Measurements from ENCODE around the gene ZNF761.
"Not testable (repeated sequence)": the region's sequence is repeated elsewhere in the genome, so short reads cannot be mapped to it uniquely, and the experiment has no call there.

ZNF761 gene

DNA sequence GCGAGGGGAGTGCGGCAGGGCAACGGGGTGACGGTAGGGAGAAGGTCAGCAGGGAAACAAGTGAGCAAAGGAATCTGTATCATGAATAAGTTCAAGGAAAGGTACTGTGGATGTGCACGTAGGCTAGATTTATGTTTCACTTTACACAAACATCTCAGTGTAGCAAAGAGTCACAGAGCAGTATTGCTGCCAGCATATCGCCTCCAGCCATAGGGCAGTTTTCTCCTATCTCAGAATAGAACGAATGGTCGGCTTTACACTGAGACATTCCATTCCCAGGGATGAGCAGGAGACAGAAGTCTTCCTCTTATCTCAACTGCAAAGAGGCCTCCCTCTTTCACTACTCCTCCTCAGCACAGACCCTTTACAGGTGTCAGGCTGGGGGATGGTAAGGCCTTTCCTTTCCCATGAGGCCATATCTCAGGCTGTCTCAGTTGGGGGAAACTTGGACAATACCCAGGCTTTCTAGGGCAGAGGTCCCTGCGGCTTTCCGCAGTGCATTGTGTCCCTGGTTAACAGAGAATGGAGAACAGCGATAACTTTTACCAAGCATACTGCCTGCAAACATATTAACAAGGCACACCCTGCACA lies 28.4 kb downstream of the ZNF761 start:
- DNase-seq, result not testable (repeated sequence)

DNA sequence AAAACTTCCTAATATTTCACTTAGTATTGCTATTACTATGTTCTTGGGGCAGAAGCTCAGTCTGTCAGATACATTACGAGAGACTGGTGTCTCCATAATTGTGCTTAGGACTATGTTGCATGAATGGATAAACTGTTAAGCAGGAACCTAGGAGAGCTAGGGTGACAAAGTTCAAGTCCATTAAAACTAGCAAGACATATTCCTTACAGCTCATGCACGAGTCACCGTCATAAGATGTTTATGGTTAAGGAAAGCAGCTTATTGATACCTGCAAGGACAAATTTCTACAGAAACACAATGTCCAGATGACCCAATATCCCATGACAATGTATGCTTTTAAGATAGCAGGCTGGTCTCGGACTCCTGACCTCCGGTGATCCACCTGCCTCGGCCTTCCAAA lies 30.1 kb downstream of the ZNF761 start:
- no peak for DNase-seq

DNA sequence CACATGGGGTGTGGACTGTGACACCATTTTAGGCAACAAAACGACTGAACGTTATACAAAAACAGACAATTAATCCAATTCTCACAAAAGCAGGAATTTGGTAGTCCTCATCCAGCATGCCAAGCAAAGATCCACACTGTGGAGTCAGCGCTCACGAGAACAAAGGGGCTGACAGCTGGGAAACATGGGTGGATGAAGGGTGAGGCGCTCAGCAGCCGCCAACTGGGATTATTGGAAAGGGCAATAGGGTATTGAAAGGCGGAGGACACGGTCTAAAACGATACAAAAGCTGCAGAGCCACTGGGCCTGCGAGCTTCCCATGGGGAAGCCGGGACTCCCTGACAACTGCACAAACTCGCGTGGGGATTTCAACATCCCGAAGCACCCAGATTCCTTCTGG lies 31.1 kb downstream of the ZNF761 start:
- no peak for DNase-seq

DNA sequence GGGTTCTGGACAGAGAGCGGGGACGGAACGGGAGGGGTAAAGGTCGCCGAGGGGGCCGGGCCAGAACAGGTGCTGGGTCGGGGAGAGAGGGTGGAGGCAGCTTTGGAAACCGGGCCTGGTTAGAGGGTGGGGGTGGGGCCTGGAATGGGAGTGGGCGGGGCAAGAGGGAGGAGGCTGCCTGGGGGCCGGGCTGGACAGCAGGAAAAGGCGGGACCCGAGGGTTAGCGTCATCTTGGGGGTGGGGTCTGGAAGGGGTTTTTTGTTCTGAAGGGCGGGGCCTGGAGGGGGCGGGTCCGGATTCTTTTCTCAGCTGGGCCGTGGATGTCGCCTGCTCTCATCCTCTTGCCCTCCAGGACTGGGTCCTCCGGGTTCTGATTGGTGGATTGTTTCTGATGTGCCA lies 31.5 kb downstream of the ZNF761 start:
- DNase-seq, result no peak

DNA sequence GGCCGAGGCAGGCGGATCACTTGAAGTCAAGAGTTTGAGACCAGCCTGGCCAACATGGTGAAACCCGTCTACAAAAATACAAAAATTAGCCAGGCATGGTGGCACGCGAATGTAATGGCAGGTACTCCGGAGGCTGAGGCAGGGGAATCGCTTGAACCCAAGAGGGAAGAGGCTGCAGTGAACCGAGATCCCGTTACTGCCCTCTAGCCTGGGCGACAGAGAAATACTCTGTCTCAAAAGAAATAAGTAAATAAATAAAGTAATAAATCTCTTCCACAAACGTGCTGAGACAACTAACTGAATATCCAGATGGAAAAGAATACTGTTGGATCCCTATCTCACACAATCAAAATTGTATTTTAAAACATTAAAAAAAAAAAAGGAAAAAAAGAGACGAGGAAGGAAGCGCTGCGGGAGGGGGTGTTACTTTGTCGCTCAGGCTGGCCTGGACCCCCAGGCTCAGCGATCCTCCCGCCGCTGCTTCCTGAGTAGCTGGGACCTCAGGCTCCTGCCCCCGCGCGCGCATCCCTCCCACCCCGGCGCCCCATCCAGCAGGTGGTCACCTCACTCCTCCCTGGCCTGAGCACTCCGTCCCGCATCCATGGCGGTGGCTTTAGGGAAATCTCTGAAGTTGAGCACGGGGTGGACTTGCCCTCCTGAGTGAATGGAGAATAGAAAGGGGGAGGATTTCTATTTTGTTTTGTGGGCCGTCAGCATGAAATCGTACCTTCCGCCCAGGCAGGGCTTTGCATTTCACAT lies 35.1 kb downstream of the ZNF761 start:
- DNase-seq, result no peak

DNA sequence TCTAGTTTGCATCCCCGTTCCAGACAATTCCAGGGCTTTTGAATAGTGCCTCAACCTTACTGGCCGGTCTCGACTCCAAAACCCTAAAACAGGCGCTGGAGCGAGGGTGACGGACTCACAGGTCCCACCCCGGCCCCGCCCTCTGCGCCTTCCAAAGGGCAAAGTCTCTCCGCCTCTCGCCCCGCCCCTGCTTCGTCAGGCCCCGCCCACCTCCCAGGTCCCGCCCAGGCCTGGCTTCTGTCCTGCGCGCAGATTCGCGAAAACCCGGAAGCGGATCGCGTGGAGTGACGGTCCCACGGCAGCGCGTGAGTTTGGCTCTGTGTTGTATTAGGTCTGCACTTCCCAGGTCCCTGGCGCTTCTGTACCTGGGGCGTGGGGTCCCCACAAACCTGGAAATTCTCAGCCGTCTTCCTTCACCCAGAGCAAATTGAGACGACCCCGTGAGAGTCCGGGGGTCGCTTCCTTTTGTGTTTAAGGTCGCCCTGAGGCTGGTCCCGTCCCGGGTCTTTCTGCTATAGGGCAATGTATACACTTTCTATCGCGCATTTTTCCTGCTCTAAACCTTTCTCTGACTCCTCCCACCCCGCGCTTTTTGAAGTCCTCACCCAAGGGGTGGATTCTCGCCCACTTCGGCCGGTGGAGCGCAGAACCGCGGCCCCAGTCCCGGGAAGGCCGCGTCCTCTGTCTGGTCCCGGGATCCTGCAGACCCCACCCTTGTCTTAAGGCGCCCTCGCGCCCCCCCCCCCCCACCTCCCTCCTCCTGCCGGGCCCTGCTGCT lies 35.9 kb downstream of the ZNF761 start, which contains the start of gene ZNF813:
ZNF813 (plus strand) TSS at position 249 of the 778 bp plus-strand sequence. CDS start 16,090 bp downstream, outside the sequence.
- peak; percentile 96 for DNase-seq

DNA sequence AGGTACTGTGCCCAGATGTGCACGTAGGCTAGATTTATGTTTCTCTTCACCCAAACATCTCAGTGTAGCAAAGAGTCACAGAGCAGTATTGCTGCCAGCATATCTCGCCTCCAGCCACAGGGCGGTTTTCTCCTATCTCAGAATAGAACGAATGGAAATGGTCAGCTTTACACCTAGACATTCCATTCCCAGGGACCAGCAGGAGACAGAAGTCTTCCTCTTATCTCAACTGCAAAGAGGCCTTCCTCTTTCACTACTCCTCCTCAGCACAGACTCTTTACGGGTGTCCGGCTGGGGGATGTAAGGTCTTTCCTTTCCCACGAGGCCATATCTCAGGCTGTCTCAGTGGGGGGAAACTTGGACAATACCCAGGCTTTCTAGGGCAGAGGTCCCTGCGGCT lies 36.8 kb downstream of the ZNF761 start:
- DNase-seq, result not testable (repeated sequence)

DNA sequence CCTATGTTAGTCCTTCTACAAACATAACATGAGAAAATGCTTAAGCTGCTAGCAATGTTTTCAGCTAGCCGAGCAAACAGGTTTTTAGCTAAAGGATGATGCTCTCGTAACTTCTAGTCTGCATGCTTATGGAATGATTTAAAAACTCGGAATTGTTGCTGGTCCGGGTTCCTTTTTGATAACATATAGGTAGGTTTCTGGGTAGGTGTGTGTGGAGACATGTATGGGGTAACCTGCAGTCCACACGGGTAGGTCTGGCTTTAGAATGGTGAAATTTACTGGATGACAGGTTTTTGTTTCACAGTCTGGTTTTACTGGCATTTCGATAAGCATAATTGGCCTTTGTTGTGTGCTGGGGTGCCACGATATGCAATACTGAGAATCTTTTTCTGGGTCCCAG lies 40.1 kb downstream of the ZNF761 start:
- DNase-seq, result no peak

DNA sequence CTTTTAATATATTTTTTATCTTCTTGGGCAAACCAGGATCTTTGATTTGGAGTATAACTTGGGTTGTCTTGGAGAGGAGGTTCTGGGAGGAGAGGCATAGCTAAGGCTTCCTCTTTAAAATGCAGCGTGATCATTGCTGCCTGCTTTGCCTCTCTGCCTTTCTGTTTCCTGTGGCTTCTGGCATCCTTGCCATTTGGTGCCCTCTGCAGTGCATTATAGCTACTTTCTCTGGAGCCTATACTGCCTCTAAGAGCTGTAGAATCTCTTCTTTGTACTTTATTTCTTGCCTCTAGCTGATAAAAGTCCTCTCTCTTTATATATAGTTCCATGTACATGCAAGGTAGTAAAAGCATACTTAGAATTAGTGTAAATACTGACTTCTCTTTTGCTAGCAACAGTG lies 43.0 kb downstream of the ZNF761 start:
- not testable (repeated sequence) for DNase-seq

DNA sequence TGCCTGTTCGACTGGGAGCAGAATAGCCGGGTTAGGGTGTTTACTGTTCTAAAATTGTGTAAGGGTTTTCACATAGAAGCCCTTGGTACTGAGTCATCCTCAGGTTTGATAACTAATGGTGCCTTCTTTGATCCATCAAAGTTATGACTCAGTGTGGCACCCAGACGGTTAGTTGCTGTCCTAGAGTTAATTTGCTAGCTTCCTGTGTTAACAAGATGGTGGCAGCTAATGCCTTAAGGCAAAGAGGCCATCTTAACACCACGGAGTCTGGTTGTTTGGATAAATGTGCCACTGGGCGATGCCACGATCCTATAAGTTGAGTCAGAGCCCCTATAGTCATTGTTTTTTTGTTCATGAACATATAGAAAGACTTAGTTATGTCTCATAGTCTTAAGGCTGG lies 43.7 kb downstream of the ZNF761 start:
- DNase-seq, result not testable (repeated sequence)

DNA sequence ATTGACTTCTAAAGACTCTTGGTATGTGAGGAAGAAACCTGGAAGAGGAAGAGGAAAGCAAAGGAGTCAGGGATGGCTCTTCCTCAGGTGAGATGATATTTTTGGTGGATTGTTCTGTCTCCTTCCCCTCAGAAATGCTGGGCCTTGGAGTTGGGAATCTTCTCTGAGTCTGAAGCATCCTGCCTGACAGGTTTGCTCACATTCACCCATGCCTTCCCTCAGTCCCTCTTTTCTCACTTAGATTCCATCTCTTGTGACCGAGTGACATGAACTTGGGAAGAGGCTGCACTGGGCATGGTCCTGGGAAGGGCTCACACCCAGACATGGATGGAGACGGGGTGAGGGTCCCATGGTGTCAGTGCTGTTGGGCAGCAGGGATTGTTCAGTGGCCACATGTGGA lies 52.0 kb downstream of the ZNF761 start:
- not testable (repeated sequence) for DNase-seq

DNA sequence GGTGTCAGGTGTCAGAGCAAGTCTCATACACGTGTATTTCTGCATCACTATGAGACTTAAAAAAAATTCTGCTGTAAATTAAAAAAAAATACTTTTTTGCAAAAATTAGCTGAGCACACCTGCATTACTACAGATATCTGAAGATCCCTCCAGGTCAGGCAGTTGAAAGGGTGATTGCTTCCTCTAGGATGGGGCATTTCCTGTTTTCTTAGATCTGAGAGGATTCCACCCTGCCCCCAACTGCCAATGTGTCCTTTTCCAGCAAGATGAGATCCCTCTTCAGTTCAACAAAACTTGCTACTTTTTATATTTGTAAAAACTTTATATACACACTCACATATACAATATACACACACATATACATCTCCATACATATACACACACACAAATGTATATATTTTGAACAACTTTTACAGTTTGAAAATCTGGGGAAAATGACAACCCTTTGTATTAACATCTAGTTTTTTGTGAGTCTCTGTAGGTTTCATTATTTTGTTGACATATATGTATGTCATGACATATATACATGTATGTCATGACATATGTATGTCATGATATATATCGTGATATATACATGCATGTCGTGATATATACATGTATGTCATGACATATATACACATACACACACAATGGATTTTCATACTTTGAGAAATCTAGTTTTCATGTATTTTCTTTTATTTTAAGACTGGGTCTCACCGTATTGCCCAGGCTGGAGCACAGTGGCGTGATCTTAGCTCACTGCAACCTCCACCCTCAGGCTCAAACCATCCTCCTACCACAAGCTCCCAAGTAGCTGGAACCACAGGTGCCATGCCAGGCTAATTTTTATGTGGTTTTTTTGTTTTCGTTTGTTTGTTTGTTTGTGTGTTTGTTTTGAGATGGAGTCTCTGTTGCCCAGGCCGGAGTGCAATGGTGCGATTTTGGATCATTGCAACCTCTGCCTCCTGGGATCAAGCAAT lies 53.5 kb downstream of the ZNF761 start:
- no peak for DNase-seq

DNA sequence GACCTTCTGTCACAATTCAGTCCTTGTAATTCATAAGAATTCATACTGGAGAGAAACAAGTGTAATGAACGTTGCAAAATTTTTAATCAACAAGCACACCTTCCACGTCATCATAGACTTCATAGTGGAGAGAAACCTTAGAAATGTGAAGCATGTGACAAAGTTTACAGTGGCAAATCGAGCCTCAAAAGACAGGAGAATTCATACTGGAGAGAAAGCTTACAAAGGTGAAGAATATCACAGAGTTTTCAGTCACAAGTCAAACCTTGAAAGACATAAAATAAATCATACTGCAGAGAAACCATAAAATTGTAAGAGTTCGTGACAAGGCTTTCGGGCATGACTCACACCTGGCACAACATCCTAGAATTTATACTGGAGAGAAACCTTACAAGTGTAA lies 60.4 kb downstream of the ZNF761 start:
- DNase-seq, result no peak

DNA sequence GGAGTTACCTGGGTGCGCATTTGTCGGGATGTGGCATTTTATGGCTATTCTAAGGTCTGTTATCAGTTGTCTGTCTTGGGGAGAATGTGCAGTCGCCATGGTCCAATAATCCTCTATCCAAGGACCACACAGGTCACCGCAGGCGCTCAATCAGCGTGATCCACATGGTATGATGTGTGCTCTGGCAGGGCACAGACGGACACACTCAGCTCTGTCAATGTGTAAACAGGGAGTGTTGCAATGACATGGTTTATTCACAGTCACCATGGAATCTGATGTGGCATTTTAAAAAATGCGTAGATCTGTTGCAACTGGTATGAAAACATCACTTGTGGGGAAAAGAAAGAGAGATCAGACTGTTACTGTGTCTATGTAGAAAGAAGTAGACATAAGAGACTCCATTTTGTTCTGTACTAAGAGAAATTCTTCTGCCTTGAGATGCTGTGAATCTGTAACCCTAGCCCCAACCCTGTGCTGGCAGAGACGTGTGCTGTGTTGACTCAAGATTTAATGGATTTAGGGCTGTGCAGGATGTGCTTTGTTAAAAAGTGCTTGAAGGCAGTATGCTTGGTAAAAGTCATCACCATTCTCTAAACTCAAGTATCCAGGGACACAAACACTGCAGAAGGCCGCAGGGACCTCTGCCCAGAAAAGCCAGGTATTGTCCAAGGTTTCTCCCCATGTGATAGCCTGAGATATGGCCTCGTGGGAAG lies 65.7 kb downstream of the ZNF761 start:
- DNase-seq, result not testable (repeated sequence)

DNA sequence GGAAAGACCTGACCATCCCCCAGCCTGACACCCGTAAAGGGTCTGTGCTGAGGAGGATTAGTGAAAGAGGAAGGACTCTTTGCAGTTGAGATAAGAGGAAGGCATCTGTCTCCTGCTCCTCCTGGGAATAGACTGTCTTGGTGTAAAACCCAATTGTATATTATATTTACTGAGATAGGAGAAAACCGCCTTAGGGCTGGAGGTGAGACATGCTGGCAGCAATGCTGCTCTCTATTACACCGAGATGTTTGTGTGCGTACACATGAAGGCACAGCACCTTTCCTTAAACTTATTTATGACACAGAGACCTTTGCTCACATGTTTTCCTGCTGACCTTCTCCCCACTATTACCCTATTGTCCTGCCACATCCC lies 66.2 kb downstream of the ZNF761 start:
- DNase-seq, result not testable (repeated sequence)

DNA sequence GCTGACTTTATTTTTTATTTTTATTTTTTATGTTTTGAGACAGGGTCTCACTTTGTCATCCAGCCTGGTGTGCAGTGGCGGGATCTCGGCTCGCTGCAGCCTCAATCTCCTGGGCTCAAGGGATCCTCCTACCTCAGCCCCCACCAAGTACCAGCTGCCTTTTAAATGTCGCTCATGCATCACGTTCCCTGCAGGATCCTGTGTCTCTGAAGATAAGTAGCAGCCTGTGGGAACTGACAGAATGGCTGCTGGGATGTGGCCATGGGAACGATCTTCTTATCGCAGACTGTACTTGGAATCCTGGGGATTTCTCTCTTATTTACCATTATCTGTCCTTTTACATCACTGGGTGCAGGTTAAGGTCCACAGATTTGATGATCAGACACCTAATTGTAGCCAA lies 71.4 kb downstream of the ZNF761 start:
- DNase-seq, result not testable (repeated sequence)

DNA sequence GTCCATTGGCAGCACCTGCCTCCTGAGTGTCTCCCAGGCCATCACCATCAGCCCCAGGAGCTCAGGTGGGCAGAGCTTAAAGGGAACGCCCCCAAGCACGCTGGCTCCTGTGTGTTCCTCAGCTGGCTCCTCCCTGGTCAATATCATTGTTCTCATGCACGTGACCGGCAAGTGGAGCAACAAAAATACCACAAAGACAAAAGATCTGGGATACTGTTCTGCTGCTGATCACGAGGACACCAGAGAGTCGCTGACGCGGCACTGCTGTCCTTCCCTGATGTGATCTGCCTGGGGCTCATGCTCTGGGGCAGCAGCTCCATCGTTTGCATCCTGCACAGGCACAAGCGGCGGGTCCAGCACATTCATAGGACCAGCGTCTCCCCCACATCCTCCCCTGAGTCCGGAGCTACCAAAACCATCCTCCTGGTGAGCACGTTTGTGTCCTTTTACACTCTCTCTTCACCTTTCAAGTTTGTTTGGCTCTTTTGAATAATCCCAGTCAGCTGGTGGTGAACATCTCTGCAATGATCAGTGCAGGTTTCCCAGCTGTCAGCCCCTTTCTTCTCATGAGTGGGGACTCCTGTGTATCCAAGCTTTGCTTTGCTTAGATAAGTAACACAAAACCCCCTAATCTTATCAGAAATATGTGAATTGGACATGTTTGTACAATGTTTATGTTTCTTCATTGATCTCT lies 72.0 kb downstream of the ZNF761 start:
- DNase-seq, result not testable (repeated sequence)

DNA sequence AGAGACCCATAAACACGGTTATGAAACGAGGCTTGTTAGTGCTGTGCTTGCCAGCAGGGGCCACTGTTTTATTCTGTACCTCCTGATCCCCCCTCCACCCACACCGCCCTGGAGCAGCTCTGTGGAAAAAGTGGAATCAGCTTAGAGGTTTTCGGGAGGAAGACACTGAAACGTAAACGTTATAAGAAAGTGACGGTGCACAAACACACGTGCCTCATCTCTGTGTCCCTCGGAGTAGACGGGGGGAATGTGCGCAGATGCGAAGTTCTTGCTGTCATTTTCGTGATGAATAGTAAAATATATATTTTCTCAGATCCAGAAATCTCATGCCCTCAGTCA lies 72.5 kb downstream of the ZNF761 start:
- not testable (repeated sequence) for DNase-seq

DNA sequence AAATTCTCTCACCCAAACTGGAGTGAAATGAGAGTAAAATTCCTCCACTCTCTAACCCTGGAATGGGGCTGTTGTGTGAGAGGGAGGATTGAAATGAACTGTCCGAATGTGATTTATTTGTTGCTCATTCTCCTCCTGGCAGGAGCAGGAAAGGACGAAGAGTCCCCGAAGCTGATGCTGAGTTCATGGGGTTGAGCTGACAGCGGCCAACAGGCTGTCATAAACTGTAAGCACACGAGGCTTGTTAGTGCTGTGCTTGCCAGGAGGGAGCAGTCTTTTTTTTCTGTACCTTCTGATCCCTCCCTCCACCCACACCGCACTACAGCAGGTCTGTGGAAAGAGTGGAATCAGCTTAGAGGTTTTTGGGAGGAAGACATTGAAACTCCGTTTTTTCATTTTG lies 73.1 kb downstream of the ZNF761 start:
- DNase-seq, result no peak

DNA sequence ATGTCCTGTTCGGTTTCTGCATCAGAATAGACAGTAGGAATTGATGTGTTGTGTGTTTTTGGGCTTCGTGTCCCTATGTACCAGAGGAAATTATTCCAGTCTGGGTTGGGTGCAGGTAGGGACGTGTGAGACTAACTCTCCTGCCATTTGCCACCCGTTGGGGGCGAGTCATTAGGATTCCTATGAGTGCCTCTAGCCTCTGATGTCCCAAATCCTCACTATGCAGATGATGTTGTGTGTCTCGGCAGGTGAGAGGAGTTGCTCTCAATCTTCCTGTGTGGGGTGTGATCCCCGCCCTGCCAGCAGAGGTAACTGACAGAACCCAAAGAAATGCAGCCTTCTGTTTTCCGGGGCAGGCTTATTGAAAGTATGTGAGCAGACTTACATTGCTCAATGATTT lies 74.9 kb downstream of the ZNF761 start:
- DNase-seq, result no peak
